Stomach (tissue), 9 donors: ENCODE data around the gene LHX1. TPM values are rescaled to one million over a fixed set of nuclear protein-coding genes. Genes with fewer than 3 reads are reported as not detected.

Experiments used
- DNase-seq, 2 donors: peaks; one replicate each; pipeline versions ENCODE4 v3.0.0 to v3.0.0-alpha.2; 2013 to 2019
- H3K27ac ChIP-seq, 5 donors: fragments of 200-600 bp in 4 of 5; sonication (generic) in 4 of 5; one replicate each; pipeline ENCODE4 v1.5.1; 2013 to 2019; ENCODE audit warnings: mild to moderate bottlenecking in 1 of 5, moderate library complexity in 1 of 5
- H3K27me3 ChIP-seq, 3 donors: fragments of 200-600 bp; sonication (generic); one replicate each; pipeline ENCODE4 v1.5.1; 2017 to 2019; ENCODE audit warnings: mixed run types in 1 of 3
- H3K36me3 ChIP-seq, 4 donors: fragments of 200-600 bp; sonication (generic); 1 replicate in 3 of 4; 2 replicates in 1 of 4; pipeline ENCODE4 v1.5.1; 2016 to 2019
- H3K4me1 ChIP-seq, 4 donors: fragments of 200-600 bp; sonication (generic); one replicate each; pipeline ENCODE4 v1.5.1; 2016 to 2019
- H3K4me3 ChIP-seq, 4 donors: fragments of 200-600 bp; sonication (generic) in 3 of 4; one replicate each; pipeline ENCODE4 v1.5.1; 2016 to 2019; ENCODE audit warnings: mild to moderate bottlenecking in 1 of 4
- H3K9me3 ChIP-seq, 4 donors: fragments of 200-600 bp; sonication (generic); one replicate each; pipeline ENCODE4 v1.5.1; 2016 to 2019
- CTCF ChIP-seq, 7 experiments: fragments of 450-650 bp in 4 of 7; fragments of 200-600 bp in 3 of 7; sonication (generic) in 3 of 7; IDR thresholded peaks; one replicate each; pipeline ENCODE4 v1.5.1; 2016 to 2019; ENCODE audit warnings: antibody characterized with exemption in 7 of 7, control low read depth in 2 of 7, mild to moderate bottlenecking in 1 of 7
- EP300 ChIP-seq: sonication (generic); formaldehyde crosslinking; IDR thresholded peaks from one replicate; pipeline ENCODE4 v1.6.1; 2017; ENCODE audit warnings: antibody characterized with exemption
- POLR2A ChIP-seq, 4 donors: fragments of 450-650 bp; IDR thresholded peaks; one replicate each; pipeline ENCODE4 v1.6.1; 2016; ENCODE audit warnings: antibody characterized with exemption in 4 of 4, control low read depth in 2 of 4, mild to moderate bottlenecking in 1 of 4, moderate library complexity in 1 of 4
- POLR2AphosphoS5 ChIP-seq, 3 donors: sonication (generic); formaldehyde crosslinking; IDR thresholded peaks; one replicate each; pipeline ENCODE4 v1.6.1; 2016; ENCODE audit warnings: antibody characterized with exemption in 3 of 3
- WGBS, 5 donors: extraction: QIAGEN DNeasy Blood & Tissue Kit in 3 of 5; methylation state at CpG; one replicate each; pipeline versions ENCODE4 v1.1.5 to v1.1.7; 2013 to 2018; 5-methylcytosine and 5-hydroxymethylcytosine counted together
- intact Hi-C: fragments of 100-400 bp; cut with DNase I; formaldehyde crosslinking; loops from one replicate; pipeline ENCODE4 v1.15.1; 2023; ENCODE audit warnings: low total_unique reads
- polyA plus RNA-seq, 3 donors: library from polyadenylated mRNA; stranded (reverse); fragments of 200-250 nt; gene quantifications; one replicate each; pipeline ENCODE4 v1.2.3, GENCODE V29; 2013
- total RNA-seq, 5 donors: library from RNA; depleted of rRNA; stranded (reverse); fragments of >200 nt; gene quantifications; one replicate each; pipeline versions ENCODE4 v1.1.0 to v1.2.3, GENCODE V29; 2014 to 2016
- donor health status: healthy with polysubstance abuse.
- donor health status: Bipolar disorder and iron deficiency.
- donor health status: healthy.

Gene LHX1
- total and polyA plus RNA-seq, 8 donors: not detected

DNA sequence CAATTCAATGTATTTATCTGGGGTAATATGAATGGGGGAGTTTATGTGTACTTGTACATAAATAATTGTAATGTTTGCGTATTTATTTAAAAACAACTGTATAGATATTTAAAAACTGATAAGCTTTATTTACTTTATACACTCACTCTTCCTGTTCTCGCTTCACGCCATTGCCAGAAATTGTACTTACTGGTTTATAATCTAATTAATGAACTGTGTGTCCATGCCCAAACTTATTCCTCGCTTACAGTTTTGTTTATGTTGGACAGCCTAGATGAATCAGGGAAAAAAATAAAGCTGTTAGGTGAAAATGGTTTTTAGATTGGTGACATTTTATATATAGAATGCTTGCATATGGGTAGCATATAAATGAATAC is 42.3 kb downstream of the LHX1 start:
- no peak for TF ChIP-seq POLR2AphosphoS5 (IDR thresholded peaks at IDR 0.05)
- TF ChIP-seq EP300: no peak
- TF ChIP-seq CTCF (IDR thresholded peaks at IDR 0.05): no peak
- TF ChIP-seq POLR2A (IDR thresholded peaks at IDR 0.05): no peak
- intact Hi-C loops: no loop called here
- Histone ChIP-seq H3K27me3 (no peaks in the 10 kb centered on the region), H3K4me3 (no peak overlapping the region), H3K4me1 (peaks cover 5 to 21% (median 15%) of the 10 kb centered on the region in 4 donors), H3K9me3 (no peaks in the 10 kb centered on the region), H3K36me3 (peaks cover 0 to 7% (median 0%) of the 10 kb centered on the region in 4 donors), H3K27ac (no peak overlapping the region)
- no peak for DNase-seq
- whole genome bisulfite sequencing, 5 donors: 33 to 75% (median 54%) methylated on average over 4 of the region's 4 CpGs

DNA sequence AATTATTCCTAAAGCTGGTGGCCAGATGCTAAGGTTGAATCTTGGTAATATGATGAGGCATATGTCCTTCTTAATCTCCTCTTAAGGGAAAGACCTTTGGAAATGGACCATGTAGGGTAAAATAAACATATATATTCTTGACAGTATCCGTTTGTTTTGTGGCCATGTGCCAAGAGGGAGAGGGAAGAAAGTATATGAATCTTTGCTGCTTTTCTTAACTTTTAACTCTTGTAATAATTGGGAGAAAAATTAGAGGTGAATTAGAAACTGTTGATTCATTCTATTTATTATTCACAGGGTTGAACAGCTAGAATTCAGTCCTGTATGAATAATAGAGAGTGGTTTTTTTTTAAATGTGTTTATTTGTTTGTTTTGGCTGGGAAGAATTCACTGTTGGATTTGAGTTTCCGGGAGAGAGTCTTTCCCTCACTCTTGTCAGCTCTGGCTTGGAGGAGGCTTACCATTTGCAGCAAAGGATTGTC is 43.0 kb downstream of the LHX1 start:
- peaks cover 0 to 10% (median 2%) of the 10 kb centered on the region in 4 donors for H3K36me3 ChIP-seq
- WGBS, 5 donors: 30 to 35% (median 33%) methylated on average over 2 of the region's 2 CpGs
- peak in 1 of 2 donors; percentile 9 for DNase-seq
- TF ChIP-seq POLR2AphosphoS5 (IDR thresholded peaks at IDR 0.05) (no peak), CTCF (IDR thresholded peaks at IDR 0.05) (no peak), EP300 (no peak)
- no peak overlapping the region for H3K4me3 ChIP-seq
- H3K4me1 ChIP-seq: peaks cover 5 to 21% (median 15%) of the 10 kb centered on the region in 4 donors
- intact Hi-C loops: no loop called here
- no peaks in the 10 kb centered on the region for H3K9me3 ChIP-seq
- H3K27me3 ChIP-seq: no peaks in the 10 kb centered on the region
- H3K27ac ChIP-seq: no peak overlapping the region

DNA sequence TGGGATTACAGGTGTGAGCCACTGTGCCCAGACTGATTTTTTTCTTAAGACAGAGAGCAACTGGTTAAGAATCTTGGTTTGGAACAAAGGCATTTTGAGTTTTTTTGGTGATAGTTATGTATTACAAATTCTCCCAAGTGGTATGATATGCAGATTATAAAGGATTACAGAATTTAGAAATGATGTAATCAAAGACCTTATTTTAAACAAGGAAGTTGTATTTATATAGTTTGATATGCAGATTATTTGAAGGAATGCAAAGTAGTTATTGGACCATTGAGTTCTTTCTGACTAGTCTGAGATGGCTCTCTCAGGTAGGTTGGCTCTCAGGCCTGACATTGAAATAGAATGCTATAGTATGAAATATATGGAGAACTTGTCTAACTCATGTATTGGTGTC is 46.3 kb downstream of the LHX1 start:
- H3K9me3 ChIP-seq: no peaks in the 10 kb centered on the region
- TF ChIP-seq CTCF (IDR thresholded peaks at IDR 0.05) (no peak), POLR2AphosphoS5 (IDR thresholded peaks at IDR 0.05) (no peak), POLR2A (IDR thresholded peaks at IDR 0.05) (no peak), EP300 (no peak)
- DNase-seq: no peak
- peaks cover 19 to 37% (median 32%) of the 10 kb centered on the region in 4 donors for H3K36me3 ChIP-seq
- intact Hi-C loops: no loop called here
- H3K4me1 ChIP-seq: peaks cover 5 to 20% (median 15%) of the 10 kb centered on the region in 4 donors
- no peak overlapping the region for H3K4me3 ChIP-seq
- H3K27ac ChIP-seq: no peak overlapping the region
- no peaks in the 10 kb centered on the region for H3K27me3 ChIP-seq

- TF ChIP-seq POLR2A (IDR thresholded peaks at IDR 0.05) (no peak), POLR2AphosphoS5 (IDR thresholded peaks at IDR 0.05) (no peak), EP300 (no peak), CTCF (IDR thresholded peaks at IDR 0.05) (no peak)
- Histone ChIP-seq H3K4me3 (no peak overlapping the region), H3K27me3 (no peaks in the 10 kb centered on the region), H3K4me1 (peaks cover 0 to 18% (median 8%) of the 10 kb centered on the region in 4 donors), H3K27ac (no peak overlapping the region), H3K36me3 (peaks cover 29 to 82% (median 77%) of the 10 kb centered on the region in 4 donors), H3K9me3 (no peaks in the 10 kb centered on the region)
- intact Hi-C loops: no loop called here
- DNase-seq: no peak
- WGBS, 5 donors: 88 to 93% (median 91%) methylated on average over 6 of the region's 6 CpGs
These were observed 51.9 kb downstream of the LHX1 start for GRCh38 chr17:36989173-36989572.
